PFSK-1 (cell line): ENCODE measurements around the gene ANKRD12.

Experiments used
- FOXP2 ChIP-seq: optimal IDR thresholded peaks from 2 replicates; pipeline ENCODE3; 2011; ENCODE audit warnings: borderline replicate concordance, control low read depth, inconsistent platforms; ENCODE audit not compliant: insufficient read depth; ENCODE audit errors: extremely low read length, extremely low read depth
- POLR2AphosphoS5 ChIP-seq: IDR thresholded peaks from 2 replicates; pipeline ENCODE4 v1.6.1; 2012; ENCODE audit warnings: low read depth, mild to moderate bottlenecking, control low read depth, low read length, moderate library complexity
- REST ChIP-seq, 2 experiments: IDR thresholded peaks; 2 replicates each; pipeline versions ENCODE4 v1.6.1 to v1.8.0; 2011 to 2012; ENCODE audit warnings: low read depth in 2 of 2, low read length in 2 of 2, control low read depth in 1 of 2, inconsistent platforms in 1 of 2, mild to moderate bottlenecking in 1 of 2, moderate library complexity in 1 of 2; ENCODE audit not compliant: insufficient read depth in 1 of 2
- SIN3A ChIP-seq: IDR thresholded peaks from 2 replicates; pipeline ENCODE4 v1.6.1; 2012; ENCODE audit warnings: mild to moderate bottlenecking, low read length, moderate library complexity, borderline replicate concordance; ENCODE audit not compliant: insufficient read depth
- TAF1 ChIP-seq: IDR thresholded peaks from 2 replicates; pipeline ENCODE4 v1.6.1; 2012; ENCODE audit warnings: low read length, control low read depth, borderline replicate concordance; ENCODE audit not compliant: insufficient read depth

ANKRD12 gene

DNA sequence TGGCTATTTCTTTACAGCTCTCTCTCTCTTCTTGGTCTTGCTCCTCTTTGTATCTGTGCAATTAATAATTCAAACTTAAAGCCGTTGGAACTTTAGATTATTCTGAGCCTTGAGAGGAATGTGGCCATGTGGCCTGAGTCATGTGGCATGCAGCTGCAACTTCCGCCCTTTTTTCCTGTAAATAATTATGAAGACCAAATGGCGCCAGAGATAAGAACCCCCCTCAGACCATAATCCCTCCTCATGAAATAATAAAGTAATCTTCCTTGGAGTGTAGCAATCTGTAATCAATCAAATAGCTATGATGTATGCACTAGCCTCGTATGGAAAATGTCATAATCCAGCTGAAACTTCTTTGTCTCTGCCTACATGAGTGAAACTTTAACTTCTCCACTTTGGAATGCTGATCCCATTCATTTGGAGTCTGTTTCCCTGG is 184.5 kb downstream of the ANKRD12 start:
- TF ChIP-seq FOXP2 (no peak), REST (IDR thresholded peaks at IDR 0.05; ENCODE audit: insufficient read depth in 1 of 2, low read depth in 2 of 2, low read length in 2 of 2) (no peak), TAF1 (no peak), POLR2AphosphoS5 (no peak), SIN3A (no peak)

DNA sequence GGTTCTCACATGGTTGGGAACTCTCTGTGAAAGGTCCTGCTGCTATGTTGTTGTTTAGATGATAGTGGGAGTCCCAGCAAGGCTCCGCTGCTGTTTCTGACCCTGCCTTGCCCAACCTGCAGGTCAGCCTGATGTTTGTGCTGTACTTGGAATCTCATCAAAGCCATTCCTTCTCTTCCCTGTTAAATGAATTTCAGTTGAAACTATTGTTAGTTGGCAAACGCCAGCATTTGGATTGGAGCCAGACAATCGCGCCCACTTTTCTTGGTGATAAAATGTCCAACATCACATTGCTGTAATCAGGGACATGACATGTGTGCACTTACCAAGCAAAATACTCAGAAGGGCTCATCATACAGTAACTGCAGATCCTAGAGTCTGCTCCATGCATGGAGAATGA is 185.2 kb downstream of the ANKRD12 start:
- TF ChIP-seq SIN3A (no peak), TAF1 (no peak), FOXP2 (no peak), REST (IDR thresholded peaks at IDR 0.05; ENCODE audit: insufficient read depth in 1 of 2, low read depth in 2 of 2, low read length in 2 of 2) (no peak)

GRCh38 chr18:9322744-9323143 is 186.2 kb downstream of the ANKRD12 start:
- TF ChIP-seq FOXP2 = no peak
- no peak for TF ChIP-seq SIN3A
- TF ChIP-seq REST (IDR thresholded peaks at IDR 0.05; ENCODE audit: insufficient read depth in 1 of 2, low read depth in 2 of 2, low read length in 2 of 2) = no peak

DNA sequence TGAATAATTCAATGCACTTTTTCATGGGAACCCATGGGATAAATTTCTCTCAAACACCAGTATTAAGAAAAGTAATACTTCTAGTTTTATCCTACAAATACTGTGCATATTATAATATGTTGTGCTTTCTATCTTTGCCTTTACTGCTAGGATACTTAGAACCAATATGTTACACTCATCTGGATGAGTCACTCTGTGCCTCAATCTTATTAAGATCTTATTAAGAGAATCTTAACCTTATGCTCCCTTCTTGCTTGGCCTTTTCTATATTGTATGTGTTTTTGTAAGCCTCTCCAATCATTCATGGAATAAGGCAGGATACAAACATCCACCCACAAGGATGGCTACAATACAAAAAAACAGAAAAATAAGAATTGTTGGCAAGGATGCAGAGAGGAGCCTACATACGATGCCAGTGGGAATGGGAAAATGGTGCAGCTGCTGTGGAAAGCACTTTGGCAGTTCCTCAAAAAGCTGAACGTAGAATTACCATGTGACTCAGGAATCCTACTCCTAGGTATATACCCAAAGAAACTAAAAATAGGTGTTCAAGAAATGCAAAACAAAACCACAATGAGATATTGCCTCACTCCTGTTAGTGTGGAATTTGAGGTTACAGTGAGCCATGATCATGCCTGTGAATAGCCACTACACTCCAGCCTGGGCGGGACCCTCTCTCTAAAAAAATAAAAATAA is 187.3 kb downstream of the ANKRD12 start:
- no peak for TF ChIP-seq FOXP2
- TF ChIP-seq SIN3A = no peak
- no peak for TF ChIP-seq TAF1

DNA sequence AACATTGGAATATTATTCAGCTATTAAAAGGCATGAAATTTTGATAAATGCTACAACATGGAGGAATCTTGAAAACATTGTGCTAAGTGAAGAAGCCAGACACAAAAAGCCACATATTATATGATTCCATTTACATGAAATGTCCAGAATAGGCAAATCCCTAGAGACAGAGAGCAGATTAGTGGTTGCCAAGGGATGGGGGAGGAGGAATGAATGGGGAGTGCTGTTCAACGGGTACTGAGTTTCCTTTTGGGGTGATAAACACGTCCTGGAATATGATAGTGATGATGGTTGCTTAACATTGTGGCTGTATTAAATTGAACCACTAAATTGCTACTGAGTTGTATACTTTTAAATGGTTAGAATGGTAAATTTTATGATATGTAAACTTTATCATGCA is 189.1 kb downstream of the ANKRD12 start:
- TF ChIP-seq TAF1 (no peak), POLR2AphosphoS5 (no peak), SIN3A (no peak), REST (IDR thresholded peaks at IDR 0.05; ENCODE audit: insufficient read depth in 1 of 2, low read depth in 2 of 2, low read length in 2 of 2) (no peak), FOXP2 (no peak)
